ENCODE results near the gene MGLL.

MGLL gene

GRCh38 chr3:127772827-127773751 lies 49.2 kb downstream of the MGLL start:
- DNase-seq (ENCODE audit: low spot score), result no peak

DNA sequence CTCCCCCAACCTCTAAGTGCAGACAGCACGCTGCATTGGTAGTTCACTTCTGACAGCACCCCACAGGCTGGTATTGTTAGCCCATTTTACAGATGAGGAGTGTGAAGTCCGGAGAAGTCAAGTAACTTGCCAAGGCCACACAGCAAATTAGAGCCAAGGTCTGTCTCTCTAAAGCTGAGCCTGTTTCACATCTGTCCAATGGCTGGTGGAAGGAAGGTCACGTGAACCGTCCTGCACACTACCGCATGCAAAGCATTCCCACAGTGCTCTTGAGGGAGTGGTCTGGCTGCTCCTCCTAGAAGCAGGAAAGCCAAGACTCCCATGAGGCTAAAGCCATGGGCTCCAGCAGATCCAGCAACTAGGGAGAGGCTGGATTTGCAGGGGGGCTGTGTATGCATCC lies 50.0 kb downstream of the MGLL start:
- no peak for DNase-seq (ENCODE audit: low spot score)

DNA sequence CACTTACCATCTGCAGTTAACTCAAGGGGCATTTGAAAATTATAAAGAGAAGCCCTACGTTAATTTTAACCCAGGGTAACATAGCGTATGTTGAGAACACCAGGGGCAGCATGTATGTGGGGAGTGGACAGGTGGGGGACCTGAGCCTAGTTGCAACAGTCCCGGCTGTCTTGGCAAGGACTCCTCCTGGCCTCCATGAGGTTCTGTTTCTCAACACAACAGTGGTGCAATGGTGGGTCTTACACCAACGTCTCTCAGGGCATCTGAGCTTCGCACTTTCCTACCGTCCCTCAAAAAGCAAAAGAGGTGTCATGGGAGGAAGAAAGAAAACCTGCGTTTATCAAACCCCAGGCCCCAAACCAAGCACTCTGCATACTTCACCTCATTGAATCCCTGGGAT lies 50.6 kb downstream of the MGLL start:
- no peak for DNase-seq (ENCODE audit: low spot score)

GRCh38 chr3:127770671-127771355 lies 51.5 kb downstream of the MGLL start:
- no peak for DNase-seq (ENCODE audit: low spot score)

GRCh38 chr3:127769284-127770081 lies 52.8 kb downstream of the MGLL start:
- DNase-seq (ENCODE audit: low spot score), result no peak

GRCh38 chr3:127768346-127769008 lies 53.8 kb downstream of the MGLL start:
- no peak for DNase-seq (ENCODE audit: low spot score)

DNA sequence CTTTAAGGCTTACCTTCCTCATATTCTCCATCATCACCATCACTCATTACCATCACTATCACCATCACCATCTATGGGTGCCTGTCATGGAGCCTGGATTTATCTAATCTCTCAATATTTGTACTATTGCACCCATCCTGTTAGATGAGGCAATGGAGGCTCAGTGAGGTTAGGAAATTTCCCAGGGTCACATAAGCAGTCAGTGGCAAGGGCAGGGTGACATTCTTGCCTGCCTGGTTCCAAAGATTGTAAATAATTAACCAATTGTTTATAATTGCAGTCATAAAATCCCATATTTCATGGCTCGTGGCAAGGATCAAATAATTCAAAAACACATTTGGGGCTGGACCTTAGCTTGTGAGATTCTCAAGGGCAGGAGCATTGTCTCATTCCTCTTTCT lies 55.2 kb downstream of the MGLL start:
- DNase-seq (ENCODE audit: low spot score), result no peak

GRCh38 chr3:127765735-127766134 lies 56.6 kb downstream of the MGLL start:
- no peak for DNase-seq (ENCODE audit: low spot score)

GRCh38 chr3:127764841-127765362 lies 57.4 kb downstream of the MGLL start:
- no peak for DNase-seq (ENCODE audit: low spot score)

DNA sequence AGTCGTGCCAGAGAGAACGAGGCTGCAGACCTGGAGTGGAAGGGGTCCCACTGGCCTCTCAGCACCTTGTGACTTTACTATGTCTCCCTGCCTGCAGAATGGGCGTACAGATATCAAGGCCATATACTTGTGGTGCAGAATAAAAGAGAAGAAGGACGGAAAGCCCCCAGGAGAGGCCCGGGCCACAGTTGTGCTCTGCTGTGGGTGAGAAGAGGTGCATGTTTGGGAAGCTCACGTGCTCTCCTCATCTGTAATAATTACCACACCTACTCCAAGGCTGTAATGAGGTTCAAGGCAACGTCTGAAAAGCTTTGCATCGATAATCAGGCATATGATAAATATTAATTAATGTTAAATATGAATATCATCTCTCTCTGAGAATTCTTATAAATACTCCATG lies 58.0 kb downstream of the MGLL start:
- no peak for DNase-seq (ENCODE audit: low spot score)

GRCh38 chr3:127763816-127764215 lies 58.5 kb downstream of the MGLL start:
- no peak for DNase-seq (ENCODE audit: low spot score)

- DNase-seq (ENCODE audit: low spot score), result no peak
Measured at GRCh38 chr3:127763337-127763736, 59.0 kb downstream of the MGLL start.

GRCh38 chr3:127762787-127763105 lies 59.6 kb downstream of the MGLL start:
- no peak for DNase-seq (ENCODE audit: low spot score)

DNA sequence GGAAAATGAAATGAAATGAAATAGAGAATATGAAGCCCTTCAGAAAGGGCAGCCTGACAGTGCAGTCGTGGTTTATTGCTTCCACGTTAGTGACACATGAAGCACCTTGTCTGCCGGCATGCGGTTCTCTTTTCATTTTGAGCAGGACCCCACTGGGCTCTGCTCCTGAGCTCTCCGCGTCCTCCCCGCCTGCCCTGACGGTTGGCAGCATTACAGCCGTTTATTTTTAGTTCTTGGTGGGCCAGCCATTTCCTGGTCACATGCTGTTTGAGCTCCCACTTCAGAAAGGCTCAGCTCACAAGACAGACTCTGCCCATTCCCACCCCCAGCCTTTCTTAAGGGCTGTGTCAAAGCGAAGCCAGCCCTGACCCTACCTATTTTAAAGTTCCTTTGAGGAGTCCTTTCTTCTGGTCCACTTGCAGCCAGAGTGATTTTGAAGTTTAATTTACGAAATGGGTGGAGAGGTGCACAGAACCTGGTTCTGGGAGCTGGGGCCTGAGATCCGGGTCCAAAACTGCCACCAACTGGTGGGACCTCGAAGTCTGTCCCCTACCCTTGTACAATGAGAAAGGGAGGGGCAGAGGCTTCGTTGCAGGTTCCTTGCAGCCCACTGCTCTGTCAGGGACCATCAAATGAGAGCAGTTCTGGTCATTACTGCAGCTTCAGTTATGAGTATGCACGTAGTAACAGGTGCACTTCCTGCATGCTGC lies 60.1 kb downstream of the MGLL start:
- DNase-seq (ENCODE audit: low spot score), result no peak

- no peak for DNase-seq (ENCODE audit: low spot score)
Measured at GRCh38 chr3:127761441-127761801, 60.9 kb downstream of the MGLL start.

DNA sequence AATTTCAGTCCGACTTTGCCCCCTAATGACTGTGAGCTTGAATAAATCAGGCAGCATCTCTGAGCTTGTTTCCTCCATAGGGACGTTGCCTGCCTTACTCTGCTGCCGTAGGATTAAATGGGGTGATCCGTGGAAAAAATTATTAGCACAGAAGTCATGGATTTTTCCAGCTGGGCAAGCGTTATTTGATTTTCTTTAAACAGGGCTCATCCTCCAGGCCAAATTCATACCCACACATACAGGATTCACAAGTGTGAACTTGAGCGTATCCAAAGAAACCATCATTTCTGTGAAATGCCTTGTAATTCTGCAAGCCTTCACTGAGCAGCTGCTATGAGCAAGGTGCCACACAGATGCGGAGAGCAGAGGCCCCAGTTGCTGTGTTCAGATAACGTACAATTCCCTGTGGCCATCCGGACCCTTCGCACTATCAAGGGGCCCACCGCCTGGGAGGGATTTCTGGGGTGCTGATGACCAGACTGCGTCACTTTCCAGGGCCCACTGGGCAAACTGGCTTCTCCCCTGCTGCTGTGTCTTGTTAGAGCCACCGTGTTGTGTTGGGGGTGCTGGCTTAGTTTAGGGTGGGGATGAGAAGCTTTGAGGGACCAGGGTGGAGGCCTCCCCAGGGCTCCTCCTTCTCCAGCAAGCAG lies 61.4 kb downstream of the MGLL start:
- DNase-seq (ENCODE audit: low spot score), result no peak

DNA sequence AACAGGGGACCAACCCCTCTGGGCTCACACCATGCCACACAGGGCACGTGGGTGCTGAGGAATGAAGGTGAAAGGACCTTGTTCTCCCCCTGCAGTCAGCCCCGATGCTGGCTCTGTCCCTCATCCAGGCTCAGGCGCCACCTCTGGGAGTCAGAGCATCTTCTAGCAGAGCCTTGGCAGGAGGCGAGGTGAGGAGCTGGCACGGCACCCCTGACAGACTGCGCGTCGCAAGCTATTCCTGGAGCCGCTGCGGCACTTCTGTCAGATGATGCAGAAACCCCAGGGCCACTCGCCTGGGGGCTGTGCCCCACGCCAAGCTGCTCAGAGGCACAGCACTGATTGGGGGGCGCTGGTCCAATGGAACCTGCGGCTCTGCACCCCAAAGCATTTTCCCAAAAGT lies 62.0 kb downstream of the MGLL start:
- no peak for DNase-seq (ENCODE audit: low spot score)

- DNase-seq (ENCODE audit: low spot score), result no peak
Measured at GRCh38 chr3:127759826-127760225, 62.5 kb downstream of the MGLL start.

DNA sequence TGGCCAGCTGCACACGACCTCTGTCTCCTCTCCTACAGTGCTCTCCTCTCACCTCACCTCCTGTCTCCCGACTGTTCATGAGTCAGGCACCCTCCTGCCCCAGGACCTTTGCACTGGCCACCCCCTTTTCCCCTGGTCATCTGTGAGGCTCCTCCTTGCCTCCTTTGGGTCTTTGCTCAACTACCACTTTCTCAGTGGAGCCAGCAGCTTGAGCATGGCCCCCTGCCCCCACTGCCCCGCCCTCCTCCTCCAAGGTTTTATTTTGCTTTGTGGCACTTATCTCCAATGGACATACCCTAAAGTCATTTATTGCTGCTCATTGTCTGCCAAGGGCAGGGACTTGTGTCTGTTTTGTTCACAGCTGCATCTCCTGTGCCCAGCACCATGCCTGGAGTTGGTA lies 64.3 kb downstream of the MGLL start:
- no peak for DNase-seq (ENCODE audit: low spot score)

- DNase-seq (ENCODE audit: low spot score), result no peak
Measured at GRCh38 chr3:127755305-127755681, 67.0 kb downstream of the MGLL start.

Data from CD4-positive, alpha-beta T cell treated with Interleukin-6 at 100 ng/mL for 8 hours (primary cell).